Measurements from ENCODE around the gene ANKRD24. TPM values are rescaled to one million over a fixed set of nuclear protein-coding genes. Genes with fewer than 3 reads are reported as not detected.
"Not testable (repeated sequence)": the region's sequence is repeated elsewhere in the genome, so short reads cannot be mapped to it uniquely, and the experiment has no call there.

The ANKRD24 gene
- total and polyA plus RNA-seq, 7 donors, result 0.36 to 1.2 (median 0.72) TPM; not detected in 1

DNA sequence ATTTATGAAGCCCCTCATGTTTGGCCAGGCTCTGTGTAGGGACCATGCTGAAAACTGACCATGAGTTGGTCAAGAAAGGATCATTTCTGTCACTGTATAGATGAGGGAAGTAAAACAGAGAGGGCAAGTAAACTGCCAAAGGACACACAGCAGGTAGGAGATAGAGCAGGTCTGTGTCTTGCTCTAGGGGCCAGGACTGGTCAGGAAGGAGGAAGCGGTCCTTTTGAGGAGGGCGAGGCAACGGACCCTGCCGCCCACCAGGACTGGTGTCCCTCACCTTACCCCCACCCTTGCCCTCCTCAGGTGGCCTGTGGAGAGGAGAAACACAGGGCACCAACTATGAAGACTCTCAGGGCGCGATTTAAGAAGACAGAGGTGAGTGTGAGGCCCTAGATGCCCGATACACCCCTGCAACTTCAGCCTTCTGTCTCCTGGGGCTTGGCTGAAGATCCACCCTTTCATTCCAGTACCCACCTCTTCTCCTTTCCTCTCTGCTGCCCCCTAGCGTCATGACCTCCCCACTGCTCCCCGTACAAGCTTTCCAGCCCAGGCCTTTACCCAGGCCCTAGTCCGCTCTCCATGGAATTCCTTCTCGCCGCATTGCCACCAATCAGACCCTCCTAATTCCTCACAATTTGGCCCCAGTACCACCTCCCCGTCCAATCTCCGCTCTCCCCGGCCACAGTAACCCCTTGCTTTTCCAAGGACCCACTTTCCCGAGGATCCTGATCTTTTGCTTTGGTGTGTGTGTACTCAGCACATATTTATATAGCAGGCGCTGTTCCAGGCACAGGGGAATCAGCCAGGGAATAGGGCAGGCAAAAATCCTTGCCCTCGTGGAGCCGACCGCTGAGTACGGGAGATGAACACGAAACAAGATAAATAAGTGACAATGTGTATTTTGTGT is 3.9 kb downstream of the ANKRD24 start:
- Histone ChIP-seq H3K4me3 (no peak overlapping the region), H3K36me3 (no peaks in the 10 kb centered on the region)
- DNase-seq, result no peak

DNA sequence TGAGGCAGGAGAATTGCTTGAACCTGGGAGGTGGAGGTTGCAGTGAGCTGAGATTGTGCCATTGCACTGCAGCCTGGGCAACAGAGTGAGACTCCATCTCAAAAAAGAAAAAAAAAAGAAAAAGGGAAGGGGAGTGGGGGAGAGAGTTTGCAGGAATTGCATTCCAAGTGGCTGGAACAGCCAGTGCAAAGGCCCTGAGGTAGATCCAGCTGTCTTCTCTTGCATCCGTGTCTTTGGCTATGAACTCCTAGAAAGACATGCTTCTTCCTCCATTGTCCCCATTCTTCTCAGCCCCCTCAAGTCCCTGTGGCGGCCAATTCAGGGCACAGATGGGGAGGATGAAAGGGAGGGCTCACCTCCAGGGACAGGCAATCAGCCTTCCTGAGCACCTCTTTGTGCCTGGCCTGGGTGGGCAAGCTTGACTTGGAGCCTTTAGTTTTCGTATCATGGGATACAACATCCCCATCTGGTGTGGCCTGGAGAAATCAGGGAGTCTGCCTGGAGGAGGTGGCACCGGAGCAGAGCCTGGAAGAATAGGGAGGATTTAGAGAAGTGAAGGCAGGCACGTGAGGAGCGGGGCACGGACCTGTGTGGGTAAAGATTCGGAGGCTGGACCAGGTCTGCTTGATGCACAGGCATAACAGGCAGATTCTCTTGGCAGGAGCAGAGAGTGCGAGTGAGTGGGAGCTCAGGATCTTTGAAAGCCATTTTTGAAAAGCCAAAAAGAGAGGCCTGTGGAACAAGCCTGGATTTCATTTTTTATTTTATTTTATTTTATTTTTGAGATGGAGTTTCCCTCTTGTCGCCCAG is 5.0 kb downstream of the ANKRD24 start:
- peaks cover 0 to 6% (median 4%) of the 10 kb centered on the region in 3 donors for H3K27me3 ChIP-seq
- 90 to 94% methylated on average over 10 of the region's 10 CpGs for WGBS, 2 donors
- no peak for DNase-seq
- peaks cover 0 to 8% (median 7%) of the 10 kb centered on the region in 4 donors for H3K4me1 ChIP-seq
- no peak overlapping the region for H3K4me3 ChIP-seq
- no peak overlapping the region for H3K27ac ChIP-seq
- intact Hi-C loops (cut with DNase I), result no loop called here
- no peaks in the 10 kb centered on the region for H3K36me3 ChIP-seq
- TF ChIP-seq POLR2A (IDR thresholded peaks at IDR 0.05) (no peak), EP300 (IDR thresholded peaks at IDR 0.05) (no peak), POLR2AphosphoS5 (IDR thresholded peaks at IDR 0.05) (no peak)
- H3K9me3 ChIP-seq, result no peaks in the 10 kb centered on the region

More for the DNA sequence above, 3.9 kb downstream of the ANKRD24 start:
- 18 to 39% methylated on average over 22 of the region's 22 CpGs for WGBS, 2 donors
- no peaks in the 10 kb centered on the region for H3K9me3 ChIP-seq
- TF ChIP-seq, protein P1, sequence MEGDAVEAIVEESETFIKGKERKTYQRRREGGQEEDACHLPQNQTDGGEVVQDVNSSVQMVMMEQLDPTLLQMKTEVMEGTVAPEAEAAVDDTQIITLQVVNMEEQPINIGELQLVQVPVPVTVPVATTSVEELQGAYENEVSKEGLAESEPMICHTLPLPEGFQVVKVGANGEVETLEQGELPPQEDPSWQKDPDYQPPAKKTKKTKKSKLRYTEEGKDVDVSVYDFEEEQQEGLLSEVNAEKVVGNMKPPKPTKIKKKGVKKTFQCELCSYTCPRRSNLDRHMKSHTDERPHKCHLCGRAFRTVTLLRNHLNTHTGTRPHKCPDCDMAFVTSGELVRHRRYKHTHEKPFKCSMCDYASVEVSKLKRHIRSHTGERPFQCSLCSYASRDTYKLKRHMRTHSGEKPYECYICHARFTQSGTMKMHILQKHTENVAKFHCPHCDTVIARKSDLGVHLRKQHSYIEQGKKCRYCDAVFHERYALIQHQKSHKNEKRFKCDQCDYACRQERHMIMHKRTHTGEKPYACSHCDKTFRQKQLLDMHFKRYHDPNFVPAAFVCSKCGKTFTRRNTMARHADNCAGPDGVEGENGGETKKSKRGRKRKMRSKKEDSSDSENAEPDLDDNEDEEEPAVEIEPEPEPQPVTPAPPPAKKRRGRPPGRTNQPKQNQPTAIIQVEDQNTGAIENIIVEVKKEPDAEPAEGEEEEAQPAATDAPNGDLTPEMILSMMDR (IDR thresholded peaks at IDR 0.05), result peak in 3 of 4 experiments; percentile 42 to 56 (median 50)
- no peak for TF ChIP-seq EP300 (IDR thresholded peaks at IDR 0.05)
- no peak for TF ChIP-seq POLR2AphosphoS5 (IDR thresholded peaks at IDR 0.05)
- no peak for TF ChIP-seq POLR2A (IDR thresholded peaks at IDR 0.05)
- no peak overlapping the region for H3K27ac ChIP-seq
- peaks cover 0 to 15% (median 14%) of the 10 kb centered on the region in 4 donors for H3K4me1 ChIP-seq
- intact Hi-C loops (cut with DNase I), result no loop called here
- H3K27me3 ChIP-seq, result no peaks in the 10 kb centered on the region

DNA sequence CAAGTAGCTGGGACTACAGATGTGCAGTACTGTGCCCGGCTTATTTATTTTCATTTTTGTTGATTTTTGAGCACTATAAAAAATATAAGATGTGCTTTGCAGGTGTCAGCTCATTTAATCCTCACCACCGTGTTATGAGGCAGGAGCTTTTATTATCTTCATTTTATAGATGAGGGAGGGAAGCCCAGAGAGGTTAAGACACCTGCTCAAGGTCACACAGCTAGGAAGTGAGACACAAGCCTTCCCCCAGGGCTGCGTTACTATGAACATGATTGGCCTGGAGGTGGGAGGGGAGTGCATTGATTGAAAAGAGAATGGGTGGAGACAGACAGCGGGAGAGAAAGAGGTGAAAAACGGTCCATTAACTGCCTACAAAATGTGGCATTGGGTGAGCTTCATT is 7.2 kb downstream of the ANKRD24 start:
- TF ChIP-seq POLR2AphosphoS5 (IDR thresholded peaks at IDR 0.05) (no peak), EP300 (IDR thresholded peaks at IDR 0.05) (no peak), POLR2A (IDR thresholded peaks at IDR 0.05) (no peak)
- TF ChIP-seq, protein P1 (IDR thresholded peaks at IDR 0.05), result no peak
- intact Hi-C loops (cut with DNase I), result no loop called here
- 55 to 69% methylated on average over 5 of the region's 5 CpGs for WGBS, 2 donors
- no peak overlapping the region for H3K4me3 ChIP-seq
- H3K27me3 ChIP-seq, result peaks cover 0 to 23% (median 20%) of the 10 kb centered on the region in 3 donors
- H3K27ac ChIP-seq, result no peak overlapping the region
- DNase-seq, result no peak
- H3K36me3 ChIP-seq, result no peaks in the 10 kb centered on the region
- no peaks in the 10 kb centered on the region for H3K9me3 ChIP-seq
- H3K4me1 ChIP-seq, result no peaks in the 10 kb centered on the region

DNA sequence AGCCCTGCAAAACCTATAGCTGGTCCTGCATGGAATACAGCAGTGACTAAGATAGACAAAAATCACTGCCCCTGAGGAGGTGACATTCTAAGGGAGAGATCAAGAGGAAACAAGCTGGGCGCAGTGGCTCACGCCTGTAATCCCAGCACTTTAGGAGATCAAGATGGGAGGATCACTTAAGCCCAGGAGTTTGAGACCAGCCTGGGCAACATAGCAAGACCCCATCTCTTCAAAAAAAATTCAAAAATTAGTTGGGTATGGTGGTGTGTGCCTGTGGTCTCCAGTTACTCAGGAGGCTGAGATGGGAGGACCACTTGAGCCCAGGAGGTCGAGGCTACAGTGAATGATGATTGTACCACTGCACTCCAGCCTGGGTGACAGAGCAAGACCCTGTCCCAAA is 10.0 kb downstream of the ANKRD24 start:
- H3K27me3 ChIP-seq, result peaks cover 9 to 52% (median 49%) of the 10 kb centered on the region in 3 donors
- H3K27ac ChIP-seq; H3K36me3 ChIP-seq; intact Hi-C loops (cut with DNase I); H3K9me3 ChIP-seq; DNase-seq; H3K4me1 ChIP-seq; H3K4me3 ChIP-seq: not testable (repeated sequence)
- WGBS, 2 donors, result 90 to 93% methylated on average over 3 of the region's 3 CpGs

DNA sequence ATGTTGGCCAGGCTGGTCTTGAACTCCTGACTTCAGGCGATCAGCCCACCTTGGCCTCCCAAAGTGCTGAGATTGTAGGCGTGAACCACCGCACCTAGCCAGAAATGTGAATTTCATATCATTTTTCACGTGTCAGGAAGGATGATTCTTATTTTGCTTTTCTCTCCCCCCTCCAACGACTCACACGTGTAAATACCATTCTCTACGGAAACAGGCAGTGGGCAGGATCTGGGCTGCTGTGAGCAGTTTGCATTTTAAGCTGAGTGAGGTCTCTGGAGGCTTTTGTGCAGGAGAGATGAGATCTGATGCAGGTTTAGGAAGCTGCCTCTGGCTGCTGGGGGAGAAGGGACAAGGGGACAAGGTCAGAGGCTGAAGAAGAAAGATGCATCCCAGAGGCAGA is 11.9 kb downstream of the ANKRD24 start:
- Histone ChIP-seq H3K36me3 (no peaks in the 10 kb centered on the region), H3K27ac (no peak overlapping the region), H3K9me3 (no peaks in the 10 kb centered on the region), H3K4me1 (peaks cover 0 to 9% (median 8%) of the 10 kb centered on the region in 4 donors), H3K27me3 (peaks cover 17 to 68% (median 63%) of the 10 kb centered on the region in 3 donors), H3K4me3 (no peak overlapping the region)
- no peak for DNase-seq
- 54 to 59% methylated on average over 7 of the region's 7 CpGs for WGBS, 2 donors
- intact Hi-C loops (cut with DNase I), result no loop called here
- TF ChIP-seq, protein P1 (IDR thresholded peaks at IDR 0.05), result no peak
- TF ChIP-seq POLR2A (IDR thresholded peaks at IDR 0.05) (no peak), POLR2AphosphoS5 (IDR thresholded peaks at IDR 0.05) (no peak), EP300 (IDR thresholded peaks at IDR 0.05) (no peak)
